ENCODE results near the gene PFN1.
A peak's percentile ranks its signal among the peaks of the same experiment; 100 is the strongest.

The PFN1 gene

DNA sequence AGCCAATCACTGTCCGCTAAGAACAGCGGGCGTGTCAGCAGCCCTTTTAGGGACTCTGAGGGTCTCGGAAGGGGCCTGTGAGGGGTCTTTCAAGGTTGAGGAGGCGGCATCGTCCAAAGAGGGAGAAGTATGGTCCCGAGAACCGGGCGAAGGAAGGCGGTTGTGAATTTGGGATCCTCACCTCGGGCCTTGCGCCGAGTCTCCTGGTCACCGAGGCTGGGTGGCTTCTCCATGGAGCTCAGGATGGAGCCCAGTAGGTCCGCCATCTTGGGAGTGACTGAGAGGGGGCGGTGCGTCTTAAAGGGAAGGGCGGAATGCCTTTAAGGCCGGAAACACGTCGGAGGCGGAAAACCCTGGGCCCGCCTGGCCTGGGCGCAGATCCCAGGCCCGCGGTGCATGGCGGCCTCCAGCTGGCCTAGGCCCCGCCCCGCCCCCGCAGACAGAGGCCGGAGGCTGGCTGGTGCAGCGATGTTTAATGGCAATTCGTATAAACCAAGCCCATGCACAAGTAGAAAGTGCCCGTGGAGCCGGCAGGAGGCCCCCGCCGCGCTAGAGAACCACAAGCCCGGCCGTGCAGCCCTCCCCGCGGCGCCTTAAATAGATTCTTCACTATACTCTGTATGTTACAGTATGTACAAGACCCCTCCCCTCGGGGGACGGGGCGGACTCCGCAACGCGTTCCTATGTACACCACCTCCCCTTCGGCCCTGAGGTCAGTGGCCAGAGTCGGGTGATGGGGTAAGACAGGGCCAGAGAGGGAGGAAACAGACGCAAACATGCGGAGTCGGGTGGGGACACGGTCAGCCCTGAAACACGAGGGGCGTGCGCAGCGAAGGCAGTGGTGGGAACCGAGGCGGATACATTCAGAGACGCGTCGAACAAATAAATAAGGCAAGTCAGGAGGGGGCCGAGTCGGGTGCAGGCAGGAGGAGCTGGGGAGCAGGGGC lies 19.5 kb upstream of the PFN1 start, which contains the start of gene SPAG7:
Gene SPAG7 (minus strand): TSS at position 279 of the 947 bp plus-strand sequence. CDS start 13 bp downstream, at position 266.
- Histone ChIP-seq H3K9me2 (ENCODE audit: low read depth, low read length) (no peaks in the 10 kb centered on the region), H4K20me1 (ENCODE audit: insufficient read depth, low read length) (no peaks in the 10 kb centered on the region), H3K27me3 (ENCODE audit: insufficient read depth, low read length) (no peaks in the 10 kb centered on the region), H3K4me2 (ENCODE audit: low read length) (peak within 1 kb of the TSS; percentile 81), H3K9ac (ENCODE audit: low read length) (peak within 1 kb of the TSS; percentile 92), H3K4me1 (ENCODE audit: insufficient read depth, low read length, severe bottlenecking) (peaks cover 25% of the 10 kb centered on the region), H3F3A (ENCODE audit: insufficient read depth, low read length) (no peaks in the 10 kb centered on the region), H3K79me2 (ENCODE audit: insufficient read depth, low read length) (0 out of 2 replicates have a peak, but pooled peaks cover 3% of the 10 kb centered on the region), H3K9me3 (ENCODE audit: low read length) (no peaks in the 10 kb centered on the region), H3K36me3 (ENCODE audit: insufficient read depth, low read length) (peaks cover 45% of the 10 kb centered on the region; the same call in 1 of the 2 replicates), H3K27ac (ENCODE audit: low read depth, low read length, poor library complexity, severe bottlenecking) (peak within 1 kb of the TSS; percentile 90), H3K4me3 (ENCODE audit: low read depth, low read length, poor library complexity, severe bottlenecking) (peak within 1 kb of the TSS; percentile 84), H2AFZ (ENCODE audit: low read length) (no peak within 1 kb of the TSS)
- no peak for TF ChIP-seq EZH2 (IDR thresholded peaks at IDR 0.05; ENCODE audit: borderline replicate concordance, low read length)
- TF ChIP-seq, protein P1, sequence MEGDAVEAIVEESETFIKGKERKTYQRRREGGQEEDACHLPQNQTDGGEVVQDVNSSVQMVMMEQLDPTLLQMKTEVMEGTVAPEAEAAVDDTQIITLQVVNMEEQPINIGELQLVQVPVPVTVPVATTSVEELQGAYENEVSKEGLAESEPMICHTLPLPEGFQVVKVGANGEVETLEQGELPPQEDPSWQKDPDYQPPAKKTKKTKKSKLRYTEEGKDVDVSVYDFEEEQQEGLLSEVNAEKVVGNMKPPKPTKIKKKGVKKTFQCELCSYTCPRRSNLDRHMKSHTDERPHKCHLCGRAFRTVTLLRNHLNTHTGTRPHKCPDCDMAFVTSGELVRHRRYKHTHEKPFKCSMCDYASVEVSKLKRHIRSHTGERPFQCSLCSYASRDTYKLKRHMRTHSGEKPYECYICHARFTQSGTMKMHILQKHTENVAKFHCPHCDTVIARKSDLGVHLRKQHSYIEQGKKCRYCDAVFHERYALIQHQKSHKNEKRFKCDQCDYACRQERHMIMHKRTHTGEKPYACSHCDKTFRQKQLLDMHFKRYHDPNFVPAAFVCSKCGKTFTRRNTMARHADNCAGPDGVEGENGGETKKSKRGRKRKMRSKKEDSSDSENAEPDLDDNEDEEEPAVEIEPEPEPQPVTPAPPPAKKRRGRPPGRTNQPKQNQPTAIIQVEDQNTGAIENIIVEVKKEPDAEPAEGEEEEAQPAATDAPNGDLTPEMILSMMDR (IDR thresholded peaks at IDR 0.05; ENCODE audit: low read length), result 0 out of 2 replicates have a peak, but pooled peaks have one; percentile 4

DNA sequence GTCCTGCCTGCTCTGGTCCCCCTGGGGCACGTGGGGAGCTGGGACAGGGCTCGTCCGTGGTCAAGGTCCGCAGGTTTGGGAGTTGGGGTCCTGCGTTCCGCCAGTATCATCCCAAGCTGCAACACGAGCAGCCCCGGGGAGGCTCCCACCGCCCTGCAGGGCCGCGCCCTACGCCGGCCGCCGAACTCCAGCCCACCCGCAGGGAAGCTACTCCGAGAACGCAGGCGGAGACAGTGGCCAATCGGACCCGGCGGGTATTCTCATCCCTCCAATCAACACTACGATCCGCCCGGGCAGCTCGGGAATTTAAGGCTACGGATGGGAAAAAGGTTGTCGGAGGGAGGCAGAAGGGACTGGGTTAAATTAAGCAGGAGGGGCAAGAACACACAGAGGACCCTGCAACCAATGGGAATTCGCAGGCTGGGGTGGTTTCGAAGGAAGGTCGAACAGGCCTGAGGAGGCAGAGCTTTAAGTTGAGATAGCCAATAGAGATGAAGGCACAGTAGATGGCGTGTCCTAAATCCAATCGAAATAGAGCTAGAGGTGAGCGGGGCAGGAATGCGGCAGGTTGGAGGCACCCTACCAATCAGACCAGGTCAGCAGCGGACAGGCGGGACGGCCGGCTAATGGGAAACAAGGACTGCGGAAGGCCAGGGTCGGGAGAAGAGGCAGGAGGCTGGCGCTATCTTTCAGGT lies 18.7 kb upstream of the PFN1 start:
- Histone ChIP-seq H3K9me2 (ENCODE audit: low read depth, low read length) (no peaks in the 10 kb centered on the region), H3K4me1 (ENCODE audit: insufficient read depth, low read length, severe bottlenecking) (peaks cover 25% of the 10 kb centered on the region), H3K9ac (ENCODE audit: low read length) (peak overlapping the region; percentile 92), H3K9me3 (ENCODE audit: low read length) (no peaks in the 10 kb centered on the region), H3K4me2 (ENCODE audit: low read length) (peak overlapping the region; percentile 81), H3K4me3 (ENCODE audit: low read depth, low read length, poor library complexity, severe bottlenecking) (peak overlapping the region; percentile 84), H2AFZ (ENCODE audit: low read length) (no peak overlapping the region), H3K27ac (ENCODE audit: low read depth, low read length, poor library complexity, severe bottlenecking) (peak overlapping the region; percentile 90), H3K79me2 (ENCODE audit: insufficient read depth, low read length) (0 out of 2 replicates have a peak, but pooled peaks cover 3% of the 10 kb centered on the region), H3K36me3 (ENCODE audit: insufficient read depth, low read length) (peaks cover 37% of the 10 kb centered on the region; the same call in 1 of the 2 replicates), H3K27me3 (ENCODE audit: insufficient read depth, low read length) (no peaks in the 10 kb centered on the region), H4K20me1 (ENCODE audit: insufficient read depth, low read length) (no peaks in the 10 kb centered on the region), H3F3A (ENCODE audit: insufficient read depth, low read length) (no peaks in the 10 kb centered on the region)
- TF ChIP-seq EZH2 (IDR thresholded peaks at IDR 0.05; ENCODE audit: borderline replicate concordance, low read length), result no peak
- TF ChIP-seq, protein P1 (IDR thresholded peaks at IDR 0.05; ENCODE audit: low read length), result no peak

DNA sequence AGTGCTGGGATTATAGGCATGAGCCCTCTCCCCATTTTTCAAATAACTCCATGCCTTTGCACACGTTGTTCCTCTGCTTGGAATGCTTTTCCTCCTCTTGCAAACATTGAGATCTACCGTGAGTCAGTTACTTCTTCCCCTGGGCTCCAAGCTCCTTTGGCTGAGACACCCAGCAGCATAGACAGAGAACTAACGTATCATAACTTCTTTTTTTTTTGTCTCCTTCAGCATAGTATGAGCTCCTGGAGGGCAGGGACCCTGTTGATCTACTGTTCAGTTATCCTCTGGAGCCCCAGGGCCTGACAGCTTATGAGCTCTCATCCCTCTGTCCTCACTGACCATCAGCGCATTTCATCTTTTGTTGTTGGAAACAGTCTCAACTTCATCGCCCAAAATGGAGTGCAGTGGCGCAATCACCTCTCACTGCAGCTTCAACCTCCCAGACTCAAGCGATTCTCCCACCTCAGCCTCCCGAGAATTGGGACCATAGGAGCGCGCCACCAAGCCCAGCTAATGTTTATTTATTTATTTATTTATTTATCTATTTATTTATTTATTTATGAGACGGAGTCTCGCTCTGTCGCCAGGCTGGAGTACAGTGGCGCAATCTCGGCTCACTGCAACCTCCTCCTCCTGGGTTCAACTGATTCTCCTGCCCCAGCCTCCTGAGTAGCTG lies 17.1 kb upstream of the PFN1 start:
- no peaks in the 10 kb centered on the region for H3K9me3 ChIP-seq (ENCODE audit: low read length)
- H3K9ac ChIP-seq (ENCODE audit: low read length), result no peak overlapping the region
- H3K4me2 ChIP-seq (ENCODE audit: low read length), result no peak overlapping the region
- no peaks in the 10 kb centered on the region for H3F3A ChIP-seq (ENCODE audit: insufficient read depth, low read length)
- no peaks in the 10 kb centered on the region for H3K27me3 ChIP-seq (ENCODE audit: insufficient read depth, low read length)
- no peak overlapping the region for H3K27ac ChIP-seq (ENCODE audit: low read depth, low read length, poor library complexity, severe bottlenecking)
- H3K36me3 ChIP-seq (ENCODE audit: insufficient read depth, low read length), result peaks cover 33% of the 10 kb centered on the region; the same call in 1 of the 2 replicates
- peaks cover 25% of the 10 kb centered on the region for H3K4me1 ChIP-seq (ENCODE audit: insufficient read depth, low read length, severe bottlenecking)
- H3K79me2 ChIP-seq (ENCODE audit: insufficient read depth, low read length), result 0 out of 2 replicates have a peak, but pooled peaks cover 3% of the 10 kb centered on the region
- H4K20me1 ChIP-seq (ENCODE audit: insufficient read depth, low read length), result no peaks in the 10 kb centered on the region
- no peaks in the 10 kb centered on the region for H3K9me2 ChIP-seq (ENCODE audit: low read depth, low read length)
- no peak overlapping the region for H2AFZ ChIP-seq (ENCODE audit: low read length)
- no peak for TF ChIP-seq EZH2 (IDR thresholded peaks at IDR 0.05; ENCODE audit: borderline replicate concordance, low read length)
- TF ChIP-seq, protein P1 (IDR thresholded peaks at IDR 0.05; ENCODE audit: low read length), result no peak
- no peak overlapping the region for H3K4me3 ChIP-seq (ENCODE audit: low read depth, low read length, poor library complexity, severe bottlenecking)

All from OCI-LY1 (cell line).